Measurements from ENCODE around the gene CEPT1.

CEPT1 gene

GRCh38 chr1:111133866-111134265, 6.2 kb upstream of the CEPT1 start:
- no peak for TF ChIP-seq CTCF (IDR thresholded peaks at IDR 0.05; ENCODE audit: low read depth, low read length, missing control alignments)
- H3K4me3 ChIP-seq (replicated peaks; ENCODE audit: low read depth, low read length): no peak overlapping the region
- DNase-seq (ENCODE audit: extremely low read depth, low read depth): no peak

GRCh38 chr1:111139324-111139955, 583 bp upstream of the CEPT1 start:
- no peak for DNase-seq (ENCODE audit: extremely low read depth, low read depth)
- no peak for TF ChIP-seq CTCF (IDR thresholded peaks at IDR 0.05; ENCODE audit: low read depth, low read length, missing control alignments)

GRCh38 chr1:111140680-111140967, 601 bp downstream of the CEPT1 start:
- DNase-seq (ENCODE audit: extremely low read depth, low read depth): no peak
- no peak for TF ChIP-seq CTCF (IDR thresholded peaks at IDR 0.05; ENCODE audit: low read depth, low read length, missing control alignments)
- H3K4me3 ChIP-seq (replicated peaks; ENCODE audit: low read depth, low read length): peak overlapping the region; percentile 95

More at GRCh38 chr1:111139324-111139955, 583 bp upstream of the CEPT1 start:
- H3K4me3 ChIP-seq (replicated peaks; ENCODE audit: low read depth, low read length): peak overlapping the region; percentile 95

- peak overlapping the region; percentile 95 for H3K4me3 ChIP-seq (replicated peaks; ENCODE audit: low read depth, low read length)
- no peak for TF ChIP-seq CTCF (IDR thresholded peaks at IDR 0.05; ENCODE audit: low read depth, low read length, missing control alignments)
- no peak for DNase-seq (ENCODE audit: extremely low read depth, low read depth)
These were observed 1.5 kb downstream of the CEPT1 start for GRCh38 chr1:111141245-111142220.

GRCh38 chr1:111142356-111142975, 2.4 kb downstream of the CEPT1 start:
- DNase-seq (ENCODE audit: extremely low read depth, low read depth): no peak
- H3K4me3 ChIP-seq (replicated peaks; ENCODE audit: low read depth, low read length): no peak overlapping the region
- no peak for TF ChIP-seq CTCF (IDR thresholded peaks at IDR 0.05; ENCODE audit: low read depth, low read length, missing control alignments)

GRCh38 chr1:111145542-111145941, 5.5 kb downstream of the CEPT1 start:
- TF ChIP-seq CTCF (IDR thresholded peaks at IDR 0.05; ENCODE audit: low read depth, low read length, missing control alignments): no peak
- H3K4me3 ChIP-seq (replicated peaks; ENCODE audit: low read depth, low read length): no peak overlapping the region
- DNase-seq (ENCODE audit: extremely low read depth, low read depth): no peak
